ENCODE measurements around the gene CFAP20DC. TPM values are rescaled to one million over a fixed set of nuclear protein-coding genes. Genes with fewer than 3 reads are reported as not detected.

Gene CFAP20DC
- total RNA-seq, 2 experiments from 2014 or later = 0.99 to 2.0 TPM

DNA sequence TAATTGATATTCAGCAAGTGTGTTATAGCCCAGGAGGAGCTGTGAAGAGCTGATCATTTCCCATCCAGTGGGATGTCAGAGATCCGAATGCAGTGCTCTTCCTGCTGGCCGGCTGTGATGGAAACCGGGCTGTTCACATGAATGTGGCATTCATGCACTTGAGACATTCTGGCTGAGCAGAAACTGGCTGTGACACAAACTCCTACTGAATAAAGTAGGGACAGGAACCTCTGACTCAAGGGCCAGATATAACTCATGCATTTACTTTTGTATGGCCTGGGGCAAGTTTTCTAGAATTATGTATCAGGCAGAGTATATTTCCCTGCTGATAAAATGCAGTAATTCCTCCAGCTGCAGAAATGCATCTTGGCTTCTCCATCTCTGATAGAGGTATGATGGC, 299.9 kb downstream of the CFAP20DC start:
- ChIA-PET POLR2A (no interaction called here), CTCF (no interaction called here)
- no peaks in the 10 kb centered on the region for H3K9me3 Mint-ChIP-seq
- H3K27ac Mint-ChIP-seq = no peak overlapping the region
- H3K4me1 Mint-ChIP-seq = no peaks in the 10 kb centered on the region
- no peak overlapping the region for H3K4me3 Mint-ChIP-seq
- no peak for DNase-seq
- H3K27me3 Mint-ChIP-seq = peaks cover 13% of the 10 kb centered on the region
- H3K36me3 Mint-ChIP-seq (ENCODE audit: low read depth) = no peaks in the 10 kb centered on the region

DNA sequence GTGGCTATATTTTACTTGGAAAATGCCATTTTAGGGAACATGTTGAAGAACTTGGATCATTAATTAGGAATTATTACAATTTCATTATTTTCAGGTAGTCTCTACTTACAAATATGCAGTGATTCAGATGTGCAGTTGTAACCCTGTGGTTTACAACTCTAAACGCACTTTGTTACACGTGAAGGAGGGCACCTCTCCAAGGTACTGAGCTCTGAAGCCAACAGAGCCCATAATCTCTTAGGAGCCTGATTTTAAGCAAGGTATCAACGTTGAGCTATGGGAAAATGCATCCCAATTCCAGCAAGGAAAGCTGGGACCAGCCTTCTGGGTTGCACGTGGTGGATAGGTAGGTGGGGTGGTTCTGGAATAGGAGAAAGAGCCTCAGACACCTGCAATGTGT, 301.8 kb downstream of the CFAP20DC start:
- CTCF ChIA-PET = no interaction called here
- no peaks in the 10 kb centered on the region for H3K4me1 Mint-ChIP-seq
- peaks cover 19% of the 10 kb centered on the region for H3K27me3 Mint-ChIP-seq
- no peaks in the 10 kb centered on the region for H3K9me3 Mint-ChIP-seq
- H3K36me3 Mint-ChIP-seq (ENCODE audit: low read depth) = no peaks in the 10 kb centered on the region
- no peak overlapping the region for H3K27ac Mint-ChIP-seq
- POLR2A ChIA-PET = no interaction called here
- no peak for DNase-seq
- no peak overlapping the region for H3K4me3 Mint-ChIP-seq

DNA sequence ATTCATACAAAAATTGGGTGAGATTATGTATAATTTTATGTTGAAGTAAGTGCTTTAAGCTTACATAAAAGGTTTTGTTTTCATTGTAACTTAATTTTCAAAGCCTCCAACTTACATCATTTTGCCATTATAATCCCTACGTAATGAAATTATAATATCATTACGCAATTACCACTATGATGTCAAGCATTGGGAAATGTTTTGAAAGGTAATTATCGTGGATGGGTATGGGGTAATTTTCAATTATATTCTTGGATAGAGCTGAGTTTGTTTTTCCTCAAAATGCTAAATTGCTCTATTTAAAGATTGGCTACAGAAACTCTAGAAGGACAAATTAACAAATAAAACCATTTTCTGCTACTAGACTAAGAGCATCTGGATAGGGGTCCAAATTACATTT, 303.1 kb downstream of the CFAP20DC start:
- CTCF ChIA-PET = no interaction called here
- peaks cover 19% of the 10 kb centered on the region for H3K27me3 Mint-ChIP-seq
- H3K9me3 Mint-ChIP-seq = no peaks in the 10 kb centered on the region
- no peak overlapping the region for H3K27ac Mint-ChIP-seq
- no peaks in the 10 kb centered on the region for H3K4me1 Mint-ChIP-seq
- POLR2A ChIA-PET = no interaction called here
- H3K36me3 Mint-ChIP-seq (ENCODE audit: low read depth) = no peaks in the 10 kb centered on the region
- no peak for DNase-seq
- no peak overlapping the region for H3K4me3 Mint-ChIP-seq

DNA sequence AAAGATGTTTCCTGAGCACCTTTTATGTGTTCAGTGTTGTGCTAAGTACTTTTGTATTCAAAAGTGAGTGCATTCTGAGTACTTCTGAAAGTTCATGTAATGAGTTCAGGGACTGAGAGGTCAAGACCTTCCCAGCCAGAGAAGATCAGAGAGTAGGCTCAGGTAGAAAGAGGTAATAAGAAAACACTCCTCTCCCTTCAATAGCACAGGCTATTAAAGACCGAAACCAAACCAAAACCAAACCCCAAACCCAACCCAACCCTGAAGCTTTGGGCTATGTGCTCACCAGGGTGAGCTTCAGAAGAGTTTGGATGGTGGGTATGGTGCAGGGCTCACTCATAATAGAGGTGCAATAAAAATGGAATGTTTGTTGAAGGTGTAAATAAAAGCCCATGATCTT, 306.5 kb downstream of the CFAP20DC start:
- CTCF ChIA-PET = no interaction called here
- no peaks in the 10 kb centered on the region for H3K4me1 Mint-ChIP-seq
- H3K4me3 Mint-ChIP-seq = no peak overlapping the region

DNA sequence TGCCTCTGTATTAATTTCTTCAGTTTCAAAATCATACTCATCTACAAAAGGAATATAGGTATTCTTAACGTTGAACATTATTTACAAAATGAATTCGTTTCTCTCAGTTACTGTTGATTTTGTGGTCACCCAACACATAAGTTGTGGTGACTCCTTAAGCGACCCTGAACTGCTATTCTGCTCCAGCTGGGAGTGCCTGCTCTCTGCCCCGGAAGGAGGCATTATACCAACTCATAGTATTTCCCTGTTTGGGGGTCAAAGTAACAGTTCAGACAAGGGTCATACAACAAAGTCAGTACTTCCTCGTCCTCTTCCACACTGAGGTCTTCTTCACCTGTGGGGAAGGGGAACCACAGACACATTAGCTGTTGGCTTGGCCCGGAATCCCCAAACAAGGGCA, 307.6 kb downstream of the CFAP20DC start:
- no peaks in the 10 kb centered on the region for H3K9me3 Mint-ChIP-seq
- no peak overlapping the region for H3K4me3 Mint-ChIP-seq
- no peaks in the 10 kb centered on the region for H3K4me1 Mint-ChIP-seq
- H3K27me3 Mint-ChIP-seq = peaks cover 18% of the 10 kb centered on the region
- no peak overlapping the region for H3K27ac Mint-ChIP-seq
- ChIA-PET CTCF (no interaction called here), POLR2A (no interaction called here)
- no peak for DNase-seq
- no peaks in the 10 kb centered on the region for H3K36me3 Mint-ChIP-seq (ENCODE audit: low read depth)

More for the DNA sequence above, 306.5 kb downstream of the CFAP20DC start:
- no peaks in the 10 kb centered on the region for H3K9me3 Mint-ChIP-seq
- H3K27ac Mint-ChIP-seq = no peak overlapping the region
- no peak for DNase-seq
- no peaks in the 10 kb centered on the region for H3K36me3 Mint-ChIP-seq (ENCODE audit: low read depth)
- POLR2A ChIA-PET = no interaction called here
- H3K27me3 Mint-ChIP-seq = peaks cover 15% of the 10 kb centered on the region

DNA sequence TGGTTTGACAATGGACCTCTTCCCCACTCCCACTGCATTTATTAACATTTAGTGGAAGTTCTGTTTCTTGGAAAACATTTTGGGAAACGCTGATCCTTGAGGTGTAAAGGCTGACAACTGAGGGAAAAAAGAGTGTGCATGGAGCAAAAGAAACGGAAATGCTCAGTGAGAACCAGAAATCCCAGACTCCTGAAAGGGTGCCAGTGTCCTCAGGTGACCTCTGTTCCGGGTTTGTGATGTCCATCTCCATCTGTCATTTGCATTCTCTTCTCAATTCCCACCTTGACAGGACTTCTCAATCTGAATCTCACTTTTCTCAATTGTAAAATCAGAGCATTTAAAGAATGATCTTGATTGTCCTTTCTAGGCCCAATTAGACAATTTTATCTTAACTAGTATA, 312.2 kb downstream of the CFAP20DC start:
- POLR2A ChIA-PET = no interaction called here
- Mint-ChIP-seq H3K9me3 (no peaks in the 10 kb centered on the region), H3K27ac (no peak overlapping the region), H3K4me1 (no peaks in the 10 kb centered on the region), H3K27me3 (peaks cover 5% of the 10 kb centered on the region), H3K36me3 (ENCODE audit: low read depth) (no peaks in the 10 kb centered on the region), H3K4me3 (no peak overlapping the region)
- CTCF ChIA-PET = interaction anchor here (0.6 kb wide), 1 partner anchor 11 kb away, joined by 3 read pairs; no protein-coding TSS in a partner anchor
- no peak for DNase-seq

DNA sequence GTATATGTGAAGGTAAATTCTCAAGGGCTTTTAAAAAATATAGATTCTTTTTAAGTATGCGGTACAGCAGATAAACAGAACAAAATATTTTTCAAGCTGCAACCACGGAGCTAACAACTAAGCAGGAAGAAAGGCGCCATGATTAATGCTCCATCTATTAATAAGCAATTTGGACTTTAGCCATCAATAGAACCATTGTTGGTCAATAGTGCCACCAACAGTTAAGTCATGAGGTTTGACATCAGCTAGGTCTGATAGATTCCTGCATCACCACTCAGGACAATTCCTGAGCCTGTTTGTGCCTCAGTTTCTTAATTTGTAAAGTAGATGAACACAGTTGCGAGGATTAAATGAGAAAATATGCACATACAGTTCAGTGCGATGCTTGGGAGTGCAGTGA, 318.2 kb downstream of the CFAP20DC start:
- CTCF ChIA-PET = no interaction called here
- Mint-ChIP-seq H3K4me1 (no peaks in the 10 kb centered on the region), H3K36me3 (ENCODE audit: low read depth) (no peaks in the 10 kb centered on the region), H3K27me3 (peaks cover 5% of the 10 kb centered on the region), H3K27ac (no peak overlapping the region), H3K4me3 (no peak overlapping the region), H3K9me3 (no peaks in the 10 kb centered on the region)
- DNase-seq = no peak
- POLR2A ChIA-PET = no interaction called here

DNA sequence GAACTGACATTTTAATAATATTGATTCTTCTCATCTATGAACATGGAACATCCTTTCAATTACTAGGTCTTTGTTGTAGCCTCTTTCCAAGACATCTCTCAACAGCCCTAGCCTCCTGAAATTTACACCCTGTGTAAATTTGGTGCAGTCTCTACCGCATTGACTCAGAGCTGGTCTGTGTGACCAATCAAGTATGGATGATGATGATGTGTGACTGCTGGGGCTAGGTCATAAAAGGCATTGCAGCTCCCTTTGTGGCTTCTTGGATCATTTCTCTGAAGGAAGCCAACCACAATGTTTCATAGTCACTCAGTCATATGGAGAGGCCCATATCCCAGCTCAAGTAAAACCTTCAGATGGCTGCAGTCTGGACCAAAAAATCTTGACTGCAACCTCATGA, 321.1 kb downstream of the CFAP20DC start:
- ChIA-PET POLR2A (no interaction called here), CTCF (no interaction called here)
- Mint-ChIP-seq H3K36me3 (ENCODE audit: low read depth) (no peaks in the 10 kb centered on the region), H3K4me1 (no peaks in the 10 kb centered on the region), H3K4me3 (no peak overlapping the region), H3K27me3 (peaks cover 2% of the 10 kb centered on the region), H3K27ac (no peak overlapping the region), H3K9me3 (no peaks in the 10 kb centered on the region)
- DNase-seq = no peak

DNA sequence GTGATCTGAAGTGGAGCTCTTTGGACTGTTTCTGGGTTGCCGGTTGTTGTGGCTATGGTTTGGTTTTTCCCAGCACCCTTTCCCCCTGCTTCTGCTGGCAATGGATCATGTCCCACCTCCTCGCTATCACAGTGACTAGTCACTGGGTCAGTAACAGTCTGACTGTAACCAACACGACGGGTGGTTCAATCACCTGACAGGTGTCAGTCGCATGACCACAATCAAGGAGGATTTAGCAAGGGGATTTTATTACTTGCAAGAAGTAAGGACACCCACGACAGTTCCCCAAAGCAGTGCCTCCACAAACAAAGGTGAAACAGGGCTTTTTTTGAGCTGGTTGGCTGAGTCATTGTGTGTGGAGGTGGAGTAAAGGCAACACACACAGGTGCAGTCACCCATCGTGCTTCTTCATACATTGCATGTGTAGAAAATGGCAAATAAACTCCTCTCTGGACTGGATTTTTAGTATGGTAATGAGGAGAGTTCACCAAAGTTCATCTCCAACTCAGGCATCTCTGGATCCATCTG, 324.4 kb downstream of the CFAP20DC start:
- H3K4me1 Mint-ChIP-seq = no peaks in the 10 kb centered on the region
- H3K4me3 Mint-ChIP-seq = no peak overlapping the region
- no peak overlapping the region for H3K27ac Mint-ChIP-seq
- no peaks in the 10 kb centered on the region for H3K36me3 Mint-ChIP-seq (ENCODE audit: low read depth)
- peaks cover 6% of the 10 kb centered on the region for H3K27me3 Mint-ChIP-seq
- DNase-seq = no peak
- CTCF ChIA-PET = no interaction called here
- no peaks in the 10 kb centered on the region for H3K9me3 Mint-ChIP-seq
- POLR2A ChIA-PET = no interaction called here

DNA sequence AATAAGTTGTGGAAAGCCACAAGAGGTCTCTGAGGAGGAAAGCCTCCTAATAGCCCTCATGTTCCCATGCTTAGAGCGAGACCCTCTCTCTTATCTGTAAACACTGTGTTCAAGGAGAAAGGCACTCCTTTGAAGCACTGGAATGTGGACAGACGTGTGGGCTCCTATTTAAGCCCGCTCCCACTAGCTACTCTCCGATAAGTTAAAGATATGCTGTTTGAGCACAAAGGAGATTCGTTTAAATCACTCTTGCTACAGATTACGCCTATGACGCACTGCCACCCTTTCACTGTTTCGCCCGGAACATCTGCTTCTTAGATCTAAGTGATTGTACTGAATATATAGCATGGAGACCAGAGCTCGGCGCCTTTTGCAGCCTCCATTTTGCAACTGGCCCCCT, 325.5 kb downstream of the CFAP20DC start:
- no peak overlapping the region for H3K27ac Mint-ChIP-seq
- H3K4me3 Mint-ChIP-seq = no peak overlapping the region
- peaks cover 6% of the 10 kb centered on the region for H3K27me3 Mint-ChIP-seq
- DNase-seq = no peak
- ChIA-PET CTCF (no interaction called here), POLR2A (no interaction called here)
- H3K4me1 Mint-ChIP-seq = no peaks in the 10 kb centered on the region
- H3K36me3 Mint-ChIP-seq (ENCODE audit: low read depth) = no peaks in the 10 kb centered on the region
- no peaks in the 10 kb centered on the region for H3K9me3 Mint-ChIP-seq

DNA sequence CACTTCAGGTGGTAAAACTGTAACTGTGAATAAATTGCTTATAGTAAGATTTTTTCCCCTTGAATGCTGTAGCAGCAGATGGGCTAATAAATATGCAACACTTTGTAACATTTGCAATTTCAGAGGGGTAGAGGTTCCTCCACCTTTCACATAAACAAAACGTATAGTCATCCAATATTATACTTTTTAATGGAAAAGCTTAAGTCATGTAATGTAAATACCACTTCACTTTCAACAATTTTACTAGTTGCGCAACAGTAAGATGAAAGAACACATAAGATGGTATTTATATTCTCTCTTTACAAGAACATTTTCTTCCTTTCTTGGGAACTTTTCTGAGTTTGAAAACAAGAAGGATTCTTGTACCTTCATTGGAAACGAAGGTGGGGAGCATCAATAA, 326.7 kb downstream of the CFAP20DC start:
- CTCF ChIA-PET = no interaction called here
- Mint-ChIP-seq H3K36me3 (ENCODE audit: low read depth) (no peaks in the 10 kb centered on the region), H3K4me3 (no peak overlapping the region), H3K9me3 (no peaks in the 10 kb centered on the region), H3K27me3 (peaks cover 3% of the 10 kb centered on the region), H3K27ac (no peak overlapping the region), H3K4me1 (no peaks in the 10 kb centered on the region)
- no peak for DNase-seq
- POLR2A ChIA-PET = no interaction called here

DNA sequence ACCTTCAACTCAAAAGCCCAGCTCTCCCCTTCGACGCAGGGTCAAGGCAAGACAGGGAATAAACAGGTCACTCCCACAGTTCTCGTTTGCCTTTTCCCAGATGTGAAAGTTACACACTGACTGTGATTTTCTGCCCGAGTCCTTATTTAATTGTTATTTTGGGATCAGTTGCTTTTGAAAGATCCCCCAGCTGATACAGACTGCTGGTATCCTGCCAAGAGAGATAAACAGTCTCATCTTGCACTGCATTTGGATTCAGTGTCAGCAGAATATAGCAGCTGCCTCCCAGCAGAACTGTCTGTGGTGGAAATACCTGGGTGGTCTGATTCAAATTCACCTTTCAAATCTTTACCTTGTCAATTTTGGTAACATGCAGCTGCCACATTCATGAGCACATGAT, 327.3 kb downstream of the CFAP20DC start:
- ChIA-PET POLR2A (no interaction called here), CTCF (no interaction called here)
- no peak for DNase-seq
- Mint-ChIP-seq H3K4me3 (no peak overlapping the region), H3K9me3 (no peaks in the 10 kb centered on the region), H3K27me3 (peaks cover 3% of the 10 kb centered on the region), H3K27ac (no peak overlapping the region), H3K36me3 (ENCODE audit: low read depth) (no peaks in the 10 kb centered on the region), H3K4me1 (no peaks in the 10 kb centered on the region)

DNA sequence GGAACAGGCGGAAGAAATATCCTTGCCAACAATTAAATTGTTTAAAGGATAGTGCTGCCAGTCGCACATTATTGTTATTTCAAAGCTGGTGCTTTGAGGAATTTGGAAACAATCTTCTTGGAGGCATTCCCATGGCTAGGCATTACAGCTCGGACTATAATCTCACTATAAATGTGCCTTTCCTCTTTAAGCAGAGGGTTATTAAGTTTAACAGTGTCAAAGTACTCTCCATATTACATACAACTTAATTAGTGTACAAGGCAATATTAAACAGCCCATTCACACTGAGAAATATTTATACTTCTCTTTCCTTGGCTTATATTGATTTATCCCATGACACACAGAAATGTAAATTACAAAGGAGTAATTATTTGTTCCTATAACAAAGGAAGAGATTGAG, 329.3 kb downstream of the CFAP20DC start:
- Mint-ChIP-seq H3K27me3 (peaks cover 3% of the 10 kb centered on the region), H3K4me3 (no peak overlapping the region), H3K36me3 (ENCODE audit: low read depth) (no peaks in the 10 kb centered on the region), H3K9me3 (no peaks in the 10 kb centered on the region), H3K4me1 (no peaks in the 10 kb centered on the region), H3K27ac (no peak overlapping the region)
- ChIA-PET POLR2A (no interaction called here), CTCF (no interaction called here)
- DNase-seq = no peak

DNA sequence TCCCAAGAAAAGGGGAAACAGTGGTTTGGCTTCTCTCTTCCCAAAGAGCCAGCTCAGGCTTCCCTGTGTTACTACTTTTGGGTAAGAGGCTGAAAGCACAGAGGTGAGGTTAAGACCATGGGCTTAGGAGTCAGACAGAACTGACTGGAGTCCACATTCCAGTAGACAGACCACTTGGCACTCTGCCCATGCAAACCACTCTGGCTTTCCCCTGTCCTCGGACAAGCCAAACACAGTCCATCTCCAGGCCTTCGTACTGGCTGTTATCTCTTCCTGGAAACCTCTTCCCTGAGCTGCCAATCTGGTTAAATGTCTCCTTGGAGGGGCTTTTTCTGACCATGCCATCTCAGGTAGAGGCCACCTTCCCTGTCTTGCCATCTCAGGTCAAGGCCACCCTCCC, 330.1 kb downstream of the CFAP20DC start:
- DNase-seq = no peak
- ChIA-PET POLR2A (no interaction called here), CTCF (no interaction called here)
- H3K9me3 Mint-ChIP-seq = no peaks in the 10 kb centered on the region
- no peak overlapping the region for H3K27ac Mint-ChIP-seq
- no peak overlapping the region for H3K4me3 Mint-ChIP-seq
- H3K4me1 Mint-ChIP-seq = no peaks in the 10 kb centered on the region
- no peaks in the 10 kb centered on the region for H3K36me3 Mint-ChIP-seq (ENCODE audit: low read depth)
- peaks cover 3% of the 10 kb centered on the region for H3K27me3 Mint-ChIP-seq

All from activated CD4-positive, alpha-beta T cell treated with anti-CD3 and anti-CD28 coated beads, Interleukin-2, amount 10 ng/mL, durations not matched to agents 7 days and 5 days (primary cell).